ENCODE measurements around the gene ELF3. TPM values are rescaled to one million over a fixed set of nuclear protein-coding genes. Genes with fewer than 3 reads are reported as not detected.
A peak's percentile ranks its signal among the peaks of the same experiment; 100 is the strongest.

Gene ELF3
- total and polyA plus RNA-seq, 4 donors: 10.1 to 38.7 (median 25.6) TPM

DNA sequence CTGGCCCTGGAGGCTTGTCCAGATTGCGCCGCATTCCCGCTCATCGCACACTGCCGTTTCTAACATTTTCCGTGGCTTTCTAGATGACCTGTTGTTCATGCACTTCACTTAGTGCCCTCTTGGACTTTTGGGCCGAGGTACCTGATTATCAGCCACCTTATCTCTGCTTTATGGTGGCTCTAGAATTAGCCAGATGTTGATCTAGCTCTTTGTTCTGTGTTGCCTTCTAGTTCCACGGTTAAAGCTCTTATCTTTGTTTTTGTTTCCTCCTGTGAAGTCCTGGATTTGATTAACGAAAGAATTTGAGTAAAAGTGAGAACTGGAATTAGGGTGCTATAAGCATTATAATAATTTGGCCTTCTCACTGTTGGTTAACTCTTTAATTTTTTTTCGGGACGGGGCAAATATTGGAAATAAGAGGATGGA is 27.0 kb upstream of the ELF3 start:
- 7% methylated on average over 11 of the region's 11 CpGs for WGBS
- H3K4me1 ChIP-seq (ENCODE audit: control insufficient read depth in 4 of 4, insufficient read depth in 4 of 4, low read length in 3 of 4): peaks cover 6 to 21% (median 13%) of the 10 kb centered on the region in 4 donors
- TF ChIP-seq JUND (IDR thresholded peaks at IDR 0.05) (peak in 1 of 2 donors; percentile 16), NR2F2 (IDR thresholded peaks at IDR 0.05) (peak; percentile 35), SP1 (IDR thresholded peaks at IDR 0.05) (peak; percentile 25), REST (IDR thresholded peaks at IDR 0.05) (peak; percentile 81), ZBTB33 (IDR thresholded peaks at IDR 0.05) (no peak), FOXA1 (IDR thresholded peaks at IDR 0.05) (no peak), EGR1 (IDR thresholded peaks at IDR 0.05; ENCODE audit: low read depth in 2 of 2) (no peak), HNF4A (conservative IDR thresholded peaks at IDR 0.05) (peak; percentile 77 to 95), HNF4G (IDR thresholded peaks at IDR 0.05) (no peak), MAX (IDR thresholded peaks at IDR 0.05) (peak; percentile 64), YY1 (IDR thresholded peaks at IDR 0.05) (peak; percentile 90), RAD21 (IDR thresholded peaks at IDR 0.05) (no peak), FOXA2 (IDR thresholded peaks at IDR 0.05) (no peak), TAF1 (conservative IDR thresholded peaks at IDR 0.05) (no peak), CTCF (IDR thresholded peaks at IDR 0.05; ENCODE audit: low read depth, low read length, missing input control) (no peak), GABPA (IDR thresholded peaks at IDR 0.05 in 1 of 2, conservative IDR thresholded peaks at IDR 0.05 in 1 of 2) (peak in 1 of 2 donors; percentile 33), RXRA (IDR thresholded peaks at IDR 0.05) (peak; percentile 54 to 86)
- TF ChIP-seq, protein P1, sequence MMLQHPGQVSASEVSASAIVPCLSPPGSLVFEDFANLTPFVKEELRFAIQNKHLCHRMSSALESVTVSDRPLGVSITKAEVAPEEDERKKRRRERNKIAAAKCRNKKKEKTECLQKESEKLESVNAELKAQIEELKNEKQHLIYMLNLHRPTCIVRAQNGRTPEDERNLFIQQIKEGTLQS (IDR thresholded peaks at IDR 0.05): no peak
- DNase-seq (ENCODE audit: low spot score): no peak
- peak overlapping the region; percentile 40 to 93 (median 79) for H3K4me3 ChIP-seq (ENCODE audit: low read depth in 1 of 3, low read length in 3 of 3)
- no peaks in the 10 kb centered on the region for H3K27me3 ChIP-seq (ENCODE audit: control insufficient read depth in 4 of 4, insufficient read depth in 4 of 4, low read length in 3 of 4)
- H3K9ac ChIP-seq (ENCODE audit: low read depth in 1 of 2, low read length in 2 of 2): peak overlapping the region in 1 of 2 donors; percentile 48
- H3K27ac ChIP-seq (ENCODE audit: low read depth in 1 of 2, low read length in 2 of 2): peak overlapping the region; percentile 73 to 89
- no peaks in the 10 kb centered on the region for H3K36me3 ChIP-seq (ENCODE audit: control insufficient read depth in 4 of 4, insufficient read depth in 3 of 4, low read depth in 1 of 4, low read length in 3 of 4)
- H3K9me3 ChIP-seq (ENCODE audit: control insufficient read depth in 4 of 4, low read length in 3 of 4): no peaks in the 10 kb centered on the region

Data from liver (tissue), 9 donors.